GM21825 (cell line): ENCODE measurements around the gene MFSD6L.

Experiments
- ATAC-seq: cut with Tn5 transposase; IDR thresholded peaks from one replicate; pipeline ENCODE4 v1.9.1; 2021; ENCODE audit warnings: mild to moderate bottlenecking, moderate library complexity; ENCODE audit not compliant: unreplicated experiment

MFSD6L gene

GRCh38 chr17:8794636-8795035 is 4.5 kb downstream of the MFSD6L start:
- no peak for ATAC-seq

GRCh38 chr17:8793649-8794048 is 5.5 kb downstream of the MFSD6L start:
- no peak for ATAC-seq

- ATAC-seq = no peak
These were observed 6.5 kb downstream of the MFSD6L start for GRCh38 chr17:8792646-8793045.

- no peak for ATAC-seq
These were observed 7.3 kb downstream of the MFSD6L start for GRCh38 chr17:8791910-8792270.

- ATAC-seq = no peak
These were observed 7.8 kb downstream of the MFSD6L start for GRCh38 chr17:8791248-8791909.

- ATAC-seq = no peak
These were observed 9.4 kb downstream of the MFSD6L start for GRCh38 chr17:8789743-8790142.

- ATAC-seq = no peak
These were observed 10.2 kb downstream of the MFSD6L start for GRCh38 chr17:8788998-8789397.

- ATAC-seq = no peak
These were observed 13.4 kb downstream of the MFSD6L start for GRCh38 chr17:8785547-8786413.

GRCh38 chr17:8782176-8782575 is 17.0 kb downstream of the MFSD6L start:
- ATAC-seq = no peak

GRCh38 chr17:8781776-8782175 is 17.4 kb downstream of the MFSD6L start:
- no peak for ATAC-seq

GRCh38 chr17:8776881-8777280 is 22.3 kb downstream of the MFSD6L start:
- ATAC-seq = no peak

- ATAC-seq = no peak
These were observed 22.9 kb downstream of the MFSD6L start for GRCh38 chr17:8776248-8776647.

- no peak for ATAC-seq
These were observed 32.4 kb downstream of the MFSD6L start for GRCh38 chr17:8766731-8767130.

GRCh38 chr17:8762012-8762411 is 37.2 kb downstream of the MFSD6L start:
- no peak for ATAC-seq

GRCh38 chr17:8758137-8758596 is 41.0 kb downstream of the MFSD6L start, which contains the start of gene SPDYE4:
SPDYE4 (minus strand) TSS chr17:8758546; CDS start chr17:8758382, 164 bp downstream.
- no peak for ATAC-seq

GRCh38 chr17:8757189-8757588 is 42.0 kb downstream of the MFSD6L start:
- ATAC-seq = no peak

- ATAC-seq = no peak
These were observed 43.4 kb downstream of the MFSD6L start for GRCh38 chr17:8755590-8756255.

- ATAC-seq = no peak
These were observed 44.3 kb downstream of the MFSD6L start for GRCh38 chr17:8754890-8755289.

GRCh38 chr17:8753976-8754440 is 45.2 kb downstream of the MFSD6L start:
- ATAC-seq = no peak

GRCh38 chr17:8753136-8753975 is 45.8 kb downstream of the MFSD6L start:
- no peak for ATAC-seq

- ATAC-seq = no peak
These were observed 49.5 kb downstream of the MFSD6L start for GRCh38 chr17:8749616-8750015.
